Thymus (tissue), 11 donors: ENCODE data around the gene TRIM33. TPM values are rescaled to one million over a fixed set of nuclear protein-coding genes. Genes with fewer than 3 reads are reported as not detected.

Source experiments
- DNase-seq, 9 donors: peaks; one replicate each; pipeline ENCODE4 v3.0.0-alpha.2; 2013; ENCODE audit warnings: low spot score in 9 of 9, low read depth in 6 of 9, missing footprints in 1 of 9
- H3K27ac ChIP-seq, 2 donors: one replicate each; pipeline ENCODE4 v1.5.1; 2013; ENCODE audit warnings: control low read depth in 1 of 2, low read depth in 1 of 2, low read length in 1 of 2, mild to moderate bottlenecking in 1 of 2, moderate library complexity in 1 of 2
- H3K27me3 ChIP-seq, 2 donors: one replicate each; pipeline ENCODE4 v1.5.1; 2013; ENCODE audit warnings: low read length in 1 of 2; ENCODE audit not compliant: control insufficient read depth in 2 of 2, insufficient read depth in 1 of 2
- H3K36me3 ChIP-seq, 2 donors: one replicate each; pipeline ENCODE4 v1.5.1; 2013; ENCODE audit warnings: low read length in 1 of 2, mild to moderate bottlenecking in 1 of 2, moderate library complexity in 1 of 2; ENCODE audit not compliant: control insufficient read depth in 2 of 2, insufficient read depth in 2 of 2
- H3K4me1 ChIP-seq, 2 donors: one replicate each; pipeline ENCODE4 v1.5.1; 2013; ENCODE audit warnings: low read length in 2 of 2; ENCODE audit not compliant: control insufficient read depth in 2 of 2, insufficient read depth in 2 of 2
- H3K4me3 ChIP-seq, 2 donors: one replicate each; pipeline ENCODE4 v1.5.1; 2013; ENCODE audit warnings: low read length in 2 of 2, control low read depth in 1 of 2, mild to moderate bottlenecking in 1 of 2
- H3K9me3 ChIP-seq, 2 donors: one replicate each; pipeline ENCODE4 v1.5.1; 2013; ENCODE audit warnings: low read length in 1 of 2, mild to moderate bottlenecking in 1 of 2; ENCODE audit not compliant: control insufficient read depth in 2 of 2, insufficient read depth in 1 of 2
- WGBS: extraction: QIAGEN DNeasy Blood & Tissue Kit; methylation state at CpG from one replicate; pipeline ENCODE4 v1.1.7; 2013; 5-methylcytosine and 5-hydroxymethylcytosine counted together
- polyA plus RNA-seq: library from polyadenylated mRNA; stranded (reverse); fragments of 200-250 nt; gene quantifications from one replicate; pipeline ENCODE4 v1.2.3, GENCODE V29; 2013
- total RNA-seq: library from RNA; stranded (reverse); fragments of 120-200 nt; gene quantifications from one replicate; pipeline ENCODE4 v1.2.4, GENCODE V29; 2013
- donor health status: healthy.

The TRIM33 gene
- total and polyA plus RNA-seq, 2 donors, result 20.1 to 31.0 TPM

- WGBS, result 95% methylated on average over 1 of the region's 1 CpG
These were observed 36.1 kb upstream of the TRIM33 start for GRCh38 chr1:114547076-114547475.

GRCh38 chr1:114545796-114546195 lies 34.8 kb upstream of the TRIM33 start:
- H3K4me1 ChIP-seq, result no peaks in the 10 kb centered on the region
- no peak overlapping the region for H3K27ac ChIP-seq
- DNase-seq, result no peak
- no peaks in the 10 kb centered on the region for H3K27me3 ChIP-seq
- H3K4me3 ChIP-seq, result no peak overlapping the region
- WGBS, result 97% methylated on average over 2 of the region's 2 CpGs
- no peaks in the 10 kb centered on the region for H3K36me3 ChIP-seq
- H3K9me3 ChIP-seq, result no peaks in the 10 kb centered on the region

More at GRCh38 chr1:114547076-114547475, 36.1 kb upstream of the TRIM33 start:
- Histone ChIP-seq H3K36me3 (no peaks in the 10 kb centered on the region), H3K4me3 (no peak overlapping the region), H3K27ac (no peak overlapping the region), H3K4me1 (no peaks in the 10 kb centered on the region), H3K27me3 (no peaks in the 10 kb centered on the region), H3K9me3 (no peaks in the 10 kb centered on the region)
- no peak for DNase-seq

- Histone ChIP-seq H3K9me3 (no peaks in the 10 kb centered on the region), H3K36me3 (no peaks in the 10 kb centered on the region), H3K27ac (no peak overlapping the region), H3K4me3 (no peak overlapping the region), H3K4me1 (no peaks in the 10 kb centered on the region), H3K27me3 (no peaks in the 10 kb centered on the region)
- WGBS, result 84% methylated on average over 1 of the region's 1 CpG
- no peak for DNase-seq
These were observed 34.3 kb upstream of the TRIM33 start for GRCh38 chr1:114545315-114545714.

- Histone ChIP-seq H3K36me3 (no peaks in the 10 kb centered on the region), H3K4me1 (no peaks in the 10 kb centered on the region), H3K9me3 (no peaks in the 10 kb centered on the region), H3K27me3 (no peaks in the 10 kb centered on the region), H3K27ac (no peak overlapping the region), H3K4me3 (no peak overlapping the region)
- no peak for DNase-seq
- WGBS, result 95% methylated on average over 6 of the region's 6 CpGs
These were observed 29.8 kb upstream of the TRIM33 start for GRCh38 chr1:114540821-114541220.

GRCh38 chr1:114540272-114540671 lies 29.3 kb upstream of the TRIM33 start:
- H3K27me3 ChIP-seq, result no peaks in the 10 kb centered on the region
- DNase-seq, result no peak
- WGBS, result 58% methylated on average over 3 of the region's 3 CpGs
- H3K27ac ChIP-seq, result no peak overlapping the region
- no peaks in the 10 kb centered on the region for H3K4me1 ChIP-seq
- H3K36me3 ChIP-seq, result no peaks in the 10 kb centered on the region
- no peak overlapping the region for H3K4me3 ChIP-seq
- no peaks in the 10 kb centered on the region for H3K9me3 ChIP-seq

GRCh38 chr1:114536043-114536442 lies 25.0 kb upstream of the TRIM33 start:
- Histone ChIP-seq H3K27me3 (no peaks in the 10 kb centered on the region), H3K9me3 (no peaks in the 10 kb centered on the region), H3K4me1 (no peaks in the 10 kb centered on the region), H3K27ac (no peak overlapping the region), H3K4me3 (no peak overlapping the region), H3K36me3 (no peaks in the 10 kb centered on the region)
- 99% methylated on average over 7 of the region's 7 CpGs for WGBS
- DNase-seq, result no peak

GRCh38 chr1:114535401-114535800 lies 24.4 kb upstream of the TRIM33 start:
- Histone ChIP-seq H3K4me3 (no peak overlapping the region), H3K27ac (no peak overlapping the region), H3K36me3 (no peaks in the 10 kb centered on the region), H3K4me1 (no peaks in the 10 kb centered on the region), H3K27me3 (no peaks in the 10 kb centered on the region), H3K9me3 (no peaks in the 10 kb centered on the region)
- 96% methylated on average over 1 of the region's 1 CpG for WGBS
- DNase-seq, result no peak

- Histone ChIP-seq H3K9me3 (no peaks in the 10 kb centered on the region), H3K27me3 (no peaks in the 10 kb centered on the region), H3K36me3 (no peaks in the 10 kb centered on the region), H3K4me1 (no peaks in the 10 kb centered on the region), H3K27ac (no peak overlapping the region), H3K4me3 (no peak overlapping the region)
- no peak for DNase-seq
- 95% methylated on average over 1 of the region's 1 CpG for WGBS
These were observed 20.1 kb upstream of the TRIM33 start for GRCh38 chr1:114531094-114531493.

GRCh38 chr1:114530224-114530623 lies 19.2 kb upstream of the TRIM33 start:
- H3K36me3 ChIP-seq, result no peaks in the 10 kb centered on the region
- no peaks in the 10 kb centered on the region for H3K9me3 ChIP-seq
- H3K4me1 ChIP-seq, result no peaks in the 10 kb centered on the region
- no peak overlapping the region for H3K4me3 ChIP-seq
- H3K27me3 ChIP-seq, result no peaks in the 10 kb centered on the region
- DNase-seq, result no peak
- no peak overlapping the region for H3K27ac ChIP-seq
- WGBS, result over 99% methylated on average over 2 of the region's 2 CpGs

- no peak for DNase-seq
- Histone ChIP-seq H3K27me3 (no peaks in the 10 kb centered on the region), H3K36me3 (no peaks in the 10 kb centered on the region), H3K4me1 (no peaks in the 10 kb centered on the region), H3K4me3 (no peak overlapping the region), H3K9me3 (no peaks in the 10 kb centered on the region), H3K27ac (no peak overlapping the region)
These were observed 13.9 kb upstream of the TRIM33 start for GRCh38 chr1:114524944-114525343.
